Upper lobe of left lung (tissue), 6 donors: ENCODE data around the gene DPM2. TPM values are rescaled to one million over a fixed set of nuclear protein-coding genes. Genes with fewer than 3 reads are reported as not detected.
A peak's percentile ranks its signal among the peaks of the same experiment; 100 is the strongest.

ENCODE experiments used
- ATAC-seq, 2 donors: fragments of 200-7000 bp; cut with Tn5 transposase; one replicate each; pipeline ENCODE4 v1.9.1; 2022; ENCODE audit warnings: mild to moderate bottlenecking in 2 of 2, moderate library complexity in 2 of 2; ENCODE audit not compliant: low FRiP score in 2 of 2
- DNase-seq, 2 donors: peaks; one replicate each; pipeline ENCODE4 v3.0.0-alpha.2; 2019 to 2020
- H3K27ac ChIP-seq, 4 donors: fragments of 200-600 bp; sonication (generic); one replicate each; pipeline ENCODE4 v1.5.1; 2016 to 2019
- H3K27me3 ChIP-seq, 4 donors: fragments of 200-600 bp; sonication (generic); one replicate each; pipeline ENCODE4 v1.5.1; 2017 to 2019
- H3K36me3 ChIP-seq, 4 donors: fragments of 200-600 bp; sonication (generic); one replicate each; pipeline ENCODE4 v1.5.1; 2016 to 2019
- H3K4me1 ChIP-seq, 4 donors: fragments of 200-600 bp; sonication (generic); one replicate each; pipeline ENCODE4 v1.5.1; 2018 to 2019
- H3K4me3 ChIP-seq, 4 donors: fragments of 200-600 bp; sonication (generic); one replicate each; pipeline ENCODE4 v1.5.1; 2017 to 2019; ENCODE audit warnings: mild to moderate bottlenecking in 2 of 4, moderate library complexity in 1 of 4
- H3K9me3 ChIP-seq, 4 donors: fragments of 200-600 bp; sonication (generic); one replicate each; pipeline ENCODE4 v1.5.1; 2018 to 2019
- CTCF ChIP-seq, 6 experiments: fragments of 450-650 bp in 4 of 6; fragments of 200-600 bp in 2 of 6; sonication (generic) in 2 of 6; IDR thresholded peaks; one replicate each; pipeline ENCODE4 v1.5.1; 2016 to 2019; ENCODE audit warnings: antibody characterized with exemption in 6 of 6
- EP300 ChIP-seq, 4 donors: sonication (generic); formaldehyde crosslinking; IDR thresholded peaks; one replicate each; pipeline ENCODE4 v1.5.1; 2017; ENCODE audit warnings: antibody characterized with exemption in 4 of 4, control low read depth in 2 of 4
- POLR2A ChIP-seq, 4 donors: fragments of 450-650 bp; IDR thresholded peaks; one replicate each; pipeline ENCODE4 v1.5.1; 2016 to 2017; ENCODE audit warnings: antibody characterized with exemption in 4 of 4, mild to moderate bottlenecking in 2 of 4
- POLR2AphosphoS5 ChIP-seq, 2 donors: sonication (generic); formaldehyde crosslinking; IDR thresholded peaks; one replicate each; pipeline ENCODE4 v1.5.1; 2017; ENCODE audit warnings: antibody characterized with exemption in 2 of 2
- WGBS, 2 donors: methylation state at CpG; one replicate each; pipeline ENCODE4 v1.1.5; 2017 to 2018; 5-methylcytosine and 5-hydroxymethylcytosine counted together
- total RNA-seq, 6 donors: library from RNA; depleted of rRNA in 4 of 6; stranded (reverse); fragments of >200 nt in 4 of 6; gene quantifications; one replicate each; pipeline versions ENCODE4 v1.1.0 to v1.2.1, GENCODE V29; 2016 to 2021
- donor health status: DM: no; HTN: no; CAD: no; lungs with moderate emphysema.
- donor health status: DM: no; HTN: yes; CAD: no; lungs with severe emphysema.

Gene DPM2
- total RNA-seq, 6 donors from 2014 or later = 20.1 to 40.7 (median 25.6) TPM

- no peak overlapping the region for H3K4me3 ChIP-seq
- peak overlapping the region; percentile 57 to 88 (median 70) for H3K27ac ChIP-seq
- peaks cover 59 to 93% (median 84%) of the 10 kb centered on the region in 4 donors for H3K4me1 ChIP-seq
- H3K9me3 ChIP-seq = no peaks in the 10 kb centered on the region
- H3K36me3 ChIP-seq = no peaks in the 10 kb centered on the region
- WGBS, 2 donors = 63 to 100% methylated on average over 1 to 3 of the region's 3 CpGs
- no peaks in the 10 kb centered on the region for H3K27me3 ChIP-seq
- ATAC-seq = no peak
- TF ChIP-seq EP300 (IDR thresholded peaks at IDR 0.05) = no peak
- TF ChIP-seq POLR2AphosphoS5 (IDR thresholded peaks at IDR 0.05) = no peak
- TF ChIP-seq CTCF (IDR thresholded peaks at IDR 0.05) = no peak
- TF ChIP-seq POLR2A (IDR thresholded peaks at IDR 0.05) = no peak
- peak in 1 of 2 donors; percentile 69 for DNase-seq
Observed at GRCh38 chr9:127968042-127968441, 30.4 kb upstream of the DPM2 start.

GRCh38 chr9:127967151-127967809 lies 29.6 kb upstream of the DPM2 start:
- Histone ChIP-seq H3K27ac (peak overlapping the region; percentile 81 to 90 (median 88)), H3K4me3 (no peak overlapping the region), H3K36me3 (no peaks in the 10 kb centered on the region), H3K27me3 (no peaks in the 10 kb centered on the region), H3K9me3 (no peaks in the 10 kb centered on the region), H3K4me1 (peaks cover 58 to 86% (median 82%) of the 10 kb centered on the region in 4 donors)
- no peak for ATAC-seq
- WGBS, 2 donors = 82 to 89% methylated on average over 4 to 9 of the region's 9 CpGs
- no peak for DNase-seq
- TF ChIP-seq POLR2A (IDR thresholded peaks at IDR 0.05) = no peak
- no peak for TF ChIP-seq POLR2AphosphoS5 (IDR thresholded peaks at IDR 0.05)
- no peak for TF ChIP-seq CTCF (IDR thresholded peaks at IDR 0.05)
- no peak for TF ChIP-seq EP300 (IDR thresholded peaks at IDR 0.05)

GRCh38 chr9:127966416-127967150 lies 28.9 kb upstream of the DPM2 start:
- peaks cover 0 to 3% (median 0%) of the 10 kb centered on the region in 4 donors for H3K36me3 ChIP-seq
- peak in 1 of 2 donors; percentile 56 for DNase-seq
- WGBS, 2 donors = 43 to 57% methylated on average over 7 to 8 of the region's 8 CpGs
- no peak for TF ChIP-seq CTCF (IDR thresholded peaks at IDR 0.05)
- no peak for TF ChIP-seq EP300 (IDR thresholded peaks at IDR 0.05)
- no peak for TF ChIP-seq POLR2AphosphoS5 (IDR thresholded peaks at IDR 0.05)
- no peak for TF ChIP-seq POLR2A (IDR thresholded peaks at IDR 0.05)
- no peaks in the 10 kb centered on the region for H3K9me3 ChIP-seq
- ATAC-seq = no peak
- no peaks in the 10 kb centered on the region for H3K27me3 ChIP-seq
- H3K4me3 ChIP-seq = no peak overlapping the region
- H3K27ac ChIP-seq = peak overlapping the region; percentile 81 to 90 (median 88)
- H3K4me1 ChIP-seq = peaks cover 51 to 79% (median 75%) of the 10 kb centered on the region in 4 donors

- Histone ChIP-seq H3K36me3 (peaks cover 0 to 4% (median 0%) of the 10 kb centered on the region in 4 donors), H3K4me3 (peak overlapping the region in 1 of 4 donors; percentile 13), H3K27me3 (no peaks in the 10 kb centered on the region), H3K4me1 (peaks cover 45 to 75% (median 68%) of the 10 kb centered on the region in 4 donors), H3K9me3 (no peaks in the 10 kb centered on the region), H3K27ac (peak overlapping the region; percentile 81 to 90 (median 88))
- no peak for TF ChIP-seq POLR2AphosphoS5 (IDR thresholded peaks at IDR 0.05)
- no peak for TF ChIP-seq EP300 (IDR thresholded peaks at IDR 0.05)
- TF ChIP-seq CTCF (IDR thresholded peaks at IDR 0.05) = no peak
- TF ChIP-seq POLR2A (IDR thresholded peaks at IDR 0.05) = no peak
- 59 to 74% methylated on average over 6 of the region's 6 CpGs for WGBS, 2 donors
- ATAC-seq = no peak
- DNase-seq = no peak
Observed at GRCh38 chr9:127965953-127966352, 28.3 kb upstream of the DPM2 start.
